Liver (tissue), 9 donors: Measurements from ENCODE around the gene IL1RAPL2. TPM values are rescaled to one million over a fixed set of nuclear protein-coding genes. Genes with fewer than 3 reads are reported as not detected.

Experiments used
- DNase-seq: peaks from one replicate; pipeline ENCODE4 v3.0.0-alpha.2; 2017; ENCODE audit warnings: low spot score
- H3K27ac ChIP-seq, 2 donors: one replicate each; pipeline ENCODE4 v1.7.0; 2013; ENCODE audit warnings: inconsistent platforms in 2 of 2, low read length in 2 of 2, control low read depth in 1 of 2, low read depth in 1 of 2, mild to moderate bottlenecking in 1 of 2
- H3K27me3 ChIP-seq, 4 donors: one replicate each; pipeline versions ENCODE4 v1.6.1 to v1.7.0; 2013; ENCODE audit warnings: low read length in 3 of 4, inconsistent platforms in 1 of 4, mild to moderate bottlenecking in 1 of 4, moderate library complexity in 1 of 4; ENCODE audit not compliant: control insufficient read depth in 4 of 4, insufficient read depth in 4 of 4
- H3K36me3 ChIP-seq, 4 donors: one replicate each; pipeline versions ENCODE4 v1.6.1 to v1.7.0; 2013; ENCODE audit warnings: low read length in 3 of 4, mild to moderate bottlenecking in 3 of 4, low read depth in 1 of 4, moderate library complexity in 1 of 4; ENCODE audit not compliant: control insufficient read depth in 4 of 4, insufficient read depth in 3 of 4
- H3K4me1 ChIP-seq, 4 donors: one replicate each; pipeline versions ENCODE4 v1.6.1 to v1.7.0; 2013; ENCODE audit warnings: low read length in 3 of 4, mild to moderate bottlenecking in 3 of 4, moderate library complexity in 1 of 4; ENCODE audit not compliant: control insufficient read depth in 4 of 4, insufficient read depth in 4 of 4
- H3K4me3 ChIP-seq, 3 donors: one replicate each; pipeline versions ENCODE4 v1.6.1 to v1.7.0; 2013; ENCODE audit warnings: low read length in 3 of 3, control low read depth in 1 of 3, low read depth in 1 of 3, mild to moderate bottlenecking in 1 of 3
- H3K9ac ChIP-seq, 2 donors: one replicate each; pipeline ENCODE4 v1.7.0; 2013; ENCODE audit warnings: low read length in 2 of 2, mild to moderate bottlenecking in 2 of 2, moderate library complexity in 2 of 2, control low read depth in 1 of 2, low read depth in 1 of 2
- H3K9me3 ChIP-seq, 4 donors: one replicate each; pipeline versions ENCODE4 v1.6.1 to v1.7.0; 2013; ENCODE audit warnings: low read length in 3 of 4; ENCODE audit not compliant: control insufficient read depth in 4 of 4
- ATF3 ChIP-seq: IDR thresholded peaks from 2 replicates; pipeline ENCODE4 v1.6.1; 2016; ENCODE audit warnings: antibody characterized with exemption
- EGR1 ChIP-seq, 2 donors: IDR thresholded peaks; 2 replicates each; pipeline ENCODE4 v1.6.1; 2016 to 2018; ENCODE audit warnings: antibody characterized with exemption in 2 of 2, low read depth in 2 of 2
- FOXA1 ChIP-seq: IDR thresholded peaks from 2 replicates; pipeline ENCODE4 v1.6.1; 2016; ENCODE audit warnings: antibody characterized with exemption
- FOXA2 ChIP-seq: IDR thresholded peaks from 2 replicates; pipeline ENCODE4 v1.6.1; 2016; ENCODE audit warnings: antibody characterized with exemption
- HNF4A ChIP-seq, 2 donors: conservative IDR thresholded peaks; 2 replicates each; pipeline ENCODE4 v1.6.1; 2016; ENCODE audit warnings: antibody characterized with exemption in 2 of 2, mild to moderate bottlenecking in 2 of 2
- HNF4G ChIP-seq: IDR thresholded peaks from 2 replicates; pipeline ENCODE4 v1.6.1; 2016; ENCODE audit warnings: antibody characterized with exemption
- NR2F2 ChIP-seq: IDR thresholded peaks from 2 replicates; pipeline ENCODE4 v1.6.1; 2016; ENCODE audit warnings: antibody characterized with exemption
- RAD21 ChIP-seq, 2 donors: IDR thresholded peaks; 2 replicates each; pipeline ENCODE4 v1.6.1; 2016; ENCODE audit warnings: antibody characterized with exemption in 2 of 2, mild to moderate bottlenecking in 2 of 2
- SP1 ChIP-seq: IDR thresholded peaks from 2 replicates; pipeline ENCODE4 v1.6.1; 2018; ENCODE audit warnings: antibody characterized with exemption, mild to moderate bottlenecking
- TAF1 ChIP-seq: conservative IDR thresholded peaks from 2 replicates; pipeline ENCODE4 v1.6.1; 2016; ENCODE audit warnings: antibody characterized with exemption, mild to moderate bottlenecking
- YY1 ChIP-seq: IDR thresholded peaks from 2 replicates; pipeline ENCODE4 v1.6.1; 2016; ENCODE audit warnings: antibody characterized with exemption, mild to moderate bottlenecking
- WGBS: extraction: QIAGEN DNeasy Blood & Tissue Kit; methylation state at CpG from one replicate; pipeline ENCODE4 v1.1.7; 2013; 5-methylcytosine and 5-hydroxymethylcytosine counted together
- polyA plus RNA-seq, 2 donors: library from polyadenylated mRNA; stranded (reverse) in 1 of 2; unstranded in 1 of 2; fragments of 200-250 nt in 1 of 2; fragments of >200 nt in 1 of 2; fragmentation: Nextera tagmentation in 1 of 2; extraction: Ambion mirVana in 1 of 2; gene quantifications; one replicate each; pipeline versions ENCODE4 v1.2.1 to v1.2.3, GENCODE V29; 2013 to 2015
- total RNA-seq, 2 donors: library from RNA; depleted of rRNA; stranded (reverse); fragments of >200 nt; gene quantifications; one replicate each; pipeline ENCODE4 v1.2.3, GENCODE V29; 2014
- TF ChIP-seq, protein P1 (sequence below): fragments of 150-350 bp; IDR thresholded peaks from 2 replicates; pipeline ENCODE4 v1.5.1; 2017; ENCODE audit warnings: improper control_type of control experiment, low read depth, low read length; ENCODE audit not compliant: missing input control
- TF ChIP-seq, protein P2 (sequence below): IDR thresholded peaks from 2 replicates; pipeline ENCODE4 v1.6.1; 2016; ENCODE audit warnings: antibody characterized with exemption
- TF ChIP-seq, protein P3 (sequence below): IDR thresholded peaks from 2 replicates; pipeline ENCODE4 v1.6.1; 2016; ENCODE audit warnings: antibody characterized with exemption, mild to moderate bottlenecking
- donor health status: healthy.
- donor health status: healthy.
- donor health status: healthy.
- donor health status: healthy.
- donor health status: healthy.

The IL1RAPL2 gene
- total and polyA plus RNA-seq, 4 donors: 0.20 to 1.6 (median 0.91) TPM

DNA sequence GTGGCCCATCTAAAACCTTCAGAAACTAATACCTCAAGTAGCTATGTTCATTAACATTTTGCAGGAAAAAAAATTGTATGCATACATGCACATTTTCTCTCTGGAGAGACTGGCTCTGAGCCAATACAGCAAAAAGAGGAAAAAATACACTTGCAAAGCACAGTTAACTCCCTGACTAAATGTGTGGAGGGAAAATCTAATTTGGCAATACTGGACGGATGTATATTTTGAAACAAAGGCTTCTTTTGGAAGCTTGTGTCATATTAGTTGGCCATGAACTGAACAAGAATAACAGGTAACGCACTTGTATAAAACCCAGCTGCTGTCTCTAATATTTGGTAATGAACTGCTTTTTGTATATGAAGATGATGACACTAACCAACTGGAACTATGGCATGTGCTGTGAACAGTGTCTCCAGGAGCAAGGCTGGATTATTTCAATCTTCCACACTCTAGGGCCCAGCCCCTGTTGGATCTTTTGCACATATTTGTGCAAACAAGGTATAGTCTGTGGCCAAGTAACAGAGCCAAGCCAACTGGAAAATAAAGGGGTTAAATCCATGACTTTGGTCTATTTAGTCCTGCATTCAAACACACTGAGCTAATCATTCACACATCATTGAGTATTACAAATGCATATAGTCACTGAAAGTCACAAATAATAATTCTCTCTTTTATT lies 1188.4 kb downstream of the IL1RAPL2 start:
- TF ChIP-seq, protein P1, sequence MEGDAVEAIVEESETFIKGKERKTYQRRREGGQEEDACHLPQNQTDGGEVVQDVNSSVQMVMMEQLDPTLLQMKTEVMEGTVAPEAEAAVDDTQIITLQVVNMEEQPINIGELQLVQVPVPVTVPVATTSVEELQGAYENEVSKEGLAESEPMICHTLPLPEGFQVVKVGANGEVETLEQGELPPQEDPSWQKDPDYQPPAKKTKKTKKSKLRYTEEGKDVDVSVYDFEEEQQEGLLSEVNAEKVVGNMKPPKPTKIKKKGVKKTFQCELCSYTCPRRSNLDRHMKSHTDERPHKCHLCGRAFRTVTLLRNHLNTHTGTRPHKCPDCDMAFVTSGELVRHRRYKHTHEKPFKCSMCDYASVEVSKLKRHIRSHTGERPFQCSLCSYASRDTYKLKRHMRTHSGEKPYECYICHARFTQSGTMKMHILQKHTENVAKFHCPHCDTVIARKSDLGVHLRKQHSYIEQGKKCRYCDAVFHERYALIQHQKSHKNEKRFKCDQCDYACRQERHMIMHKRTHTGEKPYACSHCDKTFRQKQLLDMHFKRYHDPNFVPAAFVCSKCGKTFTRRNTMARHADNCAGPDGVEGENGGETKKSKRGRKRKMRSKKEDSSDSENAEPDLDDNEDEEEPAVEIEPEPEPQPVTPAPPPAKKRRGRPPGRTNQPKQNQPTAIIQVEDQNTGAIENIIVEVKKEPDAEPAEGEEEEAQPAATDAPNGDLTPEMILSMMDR: no peak
- TF ChIP-seq, protein P2, sequence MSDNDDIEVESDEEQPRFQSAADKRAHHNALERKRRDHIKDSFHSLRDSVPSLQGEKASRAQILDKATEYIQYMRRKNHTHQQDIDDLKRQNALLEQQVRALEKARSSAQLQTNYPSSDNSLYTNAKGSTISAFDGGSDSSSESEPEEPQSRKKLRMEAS: no peak
- TF ChIP-seq EGR1 (IDR thresholded peaks at IDR 0.05; ENCODE audit: low read depth in 2 of 2) (no peak), NR2F2 (no peak), FOXA2 (no peak)
- Histone ChIP-seq H3K4me1 (no peaks in the 10 kb centered on the region), H3K9ac (no peak overlapping the region), H3K36me3 (no peaks in the 10 kb centered on the region), H3K27ac (no peak overlapping the region), H3K4me3 (no peak overlapping the region), H3K9me3 (no peaks in the 10 kb centered on the region), H3K27me3 (no peaks in the 10 kb centered on the region)
- WGBS: 93% methylated on average over 2 of the region's 2 CpGs
- no peak for DNase-seq

DNA sequence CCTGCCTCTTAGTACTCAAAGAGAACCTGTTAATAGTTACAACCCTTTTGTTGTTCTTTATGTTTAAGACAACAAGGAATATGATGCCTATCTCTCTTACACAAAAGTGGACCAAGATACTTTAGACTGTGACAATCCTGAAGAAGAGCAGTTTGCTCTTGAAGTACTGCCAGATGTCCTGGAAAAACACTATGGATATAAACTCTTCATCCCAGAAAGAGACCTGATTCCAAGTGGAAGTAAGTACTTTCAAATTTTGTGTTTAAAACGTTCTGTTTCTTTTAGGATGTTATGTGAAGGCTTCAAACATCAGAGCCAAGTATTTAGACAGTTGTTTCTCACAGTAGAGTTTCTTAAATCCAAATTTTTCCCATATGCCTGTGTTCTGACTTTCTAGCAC lies 1189.1 kb downstream of the IL1RAPL2 start:
- Histone ChIP-seq H3K9ac (no peak overlapping the region), H3K9me3 (no peaks in the 10 kb centered on the region), H3K27me3 (no peaks in the 10 kb centered on the region), H3K27ac (no peak overlapping the region), H3K4me3 (no peak overlapping the region), H3K4me1 (no peaks in the 10 kb centered on the region), H3K36me3 (no peaks in the 10 kb centered on the region)
- WGBS: 45% methylated on average over 1 of the region's 1 CpG
- TF ChIP-seq TAF1 (no peak), HNF4A (conservative IDR thresholded peaks at IDR 0.05) (no peak), EGR1 (IDR thresholded peaks at IDR 0.05; ENCODE audit: low read depth in 2 of 2) (no peak), HNF4G (no peak)
- TF ChIP-seq, protein P3, sequence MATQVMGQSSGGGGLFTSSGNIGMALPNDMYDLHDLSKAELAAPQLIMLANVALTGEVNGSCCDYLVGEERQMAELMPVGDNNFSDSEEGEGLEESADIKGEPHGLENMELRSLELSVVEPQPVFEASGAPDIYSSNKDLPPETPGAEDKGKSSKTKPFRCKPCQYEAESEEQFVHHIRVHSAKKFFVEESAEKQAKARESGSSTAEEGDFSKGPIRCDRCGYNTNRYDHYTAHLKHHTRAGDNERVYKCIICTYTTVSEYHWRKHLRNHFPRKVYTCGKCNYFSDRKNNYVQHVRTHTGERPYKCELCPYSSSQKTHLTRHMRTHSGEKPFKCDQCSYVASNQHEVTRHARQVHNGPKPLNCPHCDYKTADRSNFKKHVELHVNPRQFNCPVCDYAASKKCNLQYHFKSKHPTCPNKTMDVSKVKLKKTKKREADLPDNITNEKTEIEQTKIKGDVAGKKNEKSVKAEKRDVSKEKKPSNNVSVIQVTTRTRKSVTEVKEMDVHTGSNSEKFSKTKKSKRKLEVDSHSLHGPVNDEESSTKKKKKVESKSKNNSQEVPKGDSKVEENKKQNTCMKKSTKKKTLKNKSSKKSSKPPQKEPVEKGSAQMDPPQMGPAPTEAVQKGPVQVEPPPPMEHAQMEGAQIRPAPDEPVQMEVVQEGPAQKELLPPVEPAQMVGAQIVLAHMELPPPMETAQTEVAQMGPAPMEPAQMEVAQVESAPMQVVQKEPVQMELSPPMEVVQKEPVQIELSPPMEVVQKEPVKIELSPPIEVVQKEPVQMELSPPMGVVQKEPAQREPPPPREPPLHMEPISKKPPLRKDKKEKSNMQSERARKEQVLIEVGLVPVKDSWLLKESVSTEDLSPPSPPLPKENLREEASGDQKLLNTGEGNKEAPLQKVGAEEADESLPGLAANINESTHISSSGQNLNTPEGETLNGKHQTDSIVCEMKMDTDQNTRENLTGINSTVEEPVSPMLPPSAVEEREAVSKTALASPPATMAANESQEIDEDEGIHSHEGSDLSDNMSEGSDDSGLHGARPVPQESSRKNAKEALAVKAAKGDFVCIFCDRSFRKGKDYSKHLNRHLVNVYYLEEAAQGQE: no peak
- no peak for DNase-seq

DNA sequence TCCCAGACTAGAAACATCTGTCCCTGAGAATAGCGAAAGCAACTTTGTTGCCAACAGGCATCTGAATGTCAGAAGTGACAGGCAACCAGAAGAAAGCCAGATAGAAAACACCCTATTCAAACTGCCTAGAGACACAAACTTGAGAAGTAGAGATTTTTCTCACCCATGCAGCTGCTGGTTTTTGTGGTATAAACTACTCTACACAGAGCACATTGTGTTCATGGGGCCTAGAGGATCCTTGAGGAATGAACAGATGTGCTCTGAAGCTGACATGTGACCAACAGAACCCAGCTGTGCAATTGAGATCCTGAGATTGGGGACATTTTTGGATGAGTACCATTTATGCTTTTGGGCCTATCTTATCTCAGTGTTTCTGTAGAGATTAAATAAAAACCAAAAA lies 1192.8 kb downstream of the IL1RAPL2 start:
- Histone ChIP-seq H3K9ac (no peak overlapping the region), H3K27ac (no peak overlapping the region), H3K4me1 (no peaks in the 10 kb centered on the region), H3K9me3 (no peaks in the 10 kb centered on the region), H3K4me3 (no peak overlapping the region), H3K27me3 (no peaks in the 10 kb centered on the region), H3K36me3 (no peaks in the 10 kb centered on the region)
- DNase-seq: no peak
- TF ChIP-seq, protein P3: no peak
- TF ChIP-seq EGR1 (IDR thresholded peaks at IDR 0.05; ENCODE audit: low read depth in 2 of 2): no peak
- TF ChIP-seq RAD21 (IDR thresholded peaks at IDR 0.05): no peak
- no peak for TF ChIP-seq SP1
- no peak for TF ChIP-seq FOXA1
- no peak for TF ChIP-seq NR2F2
- no peak for TF ChIP-seq ATF3
- TF ChIP-seq YY1: no peak
- TF ChIP-seq FOXA2: no peak
- TF ChIP-seq, protein P2: no peak
- WGBS: 78% methylated on average over 1 of the region's 1 CpG
